ENCODE measurements around the gene CCDC71.
A peak's percentile ranks its signal among the peaks of the same experiment; 100 is the strongest.

The CCDC71 gene

GRCh38 chr3:49175530-49175929 is 9.4 kb upstream of the CCDC71 start:
- ChIA-PET CTCF (no interaction called here), POLR2A (no interaction called here)
- Histone ChIP-seq H3K36me3 (ENCODE audit: control insufficient read depth in 2 of 2, insufficient read depth in 1 of 2, low read length in 2 of 2) (peaks cover 0 to 31% of the 10 kb centered on the region in 2 experiments; a peak in 1 of 3 replicates), H3K4me1 (ENCODE audit: control insufficient read depth, insufficient read depth, low read length) (peaks cover 7% of the 10 kb centered on the region), H3K9me3 (ENCODE audit: control insufficient read depth, insufficient read depth, low read depth, low read length) (no peaks in the 10 kb centered on the region), H3K27ac (ENCODE audit: extremely low read depth, low read depth, low read length) (no peak overlapping the region), H3K4me3 (ENCODE audit: low read depth, low read length) (no peak overlapping the region)
- TF ChIP-seq GLI4 (tag by site-specific recombination; IDR thresholded peaks at IDR 0.05) = no peak
- TF ChIP-seq, protein P1, sequence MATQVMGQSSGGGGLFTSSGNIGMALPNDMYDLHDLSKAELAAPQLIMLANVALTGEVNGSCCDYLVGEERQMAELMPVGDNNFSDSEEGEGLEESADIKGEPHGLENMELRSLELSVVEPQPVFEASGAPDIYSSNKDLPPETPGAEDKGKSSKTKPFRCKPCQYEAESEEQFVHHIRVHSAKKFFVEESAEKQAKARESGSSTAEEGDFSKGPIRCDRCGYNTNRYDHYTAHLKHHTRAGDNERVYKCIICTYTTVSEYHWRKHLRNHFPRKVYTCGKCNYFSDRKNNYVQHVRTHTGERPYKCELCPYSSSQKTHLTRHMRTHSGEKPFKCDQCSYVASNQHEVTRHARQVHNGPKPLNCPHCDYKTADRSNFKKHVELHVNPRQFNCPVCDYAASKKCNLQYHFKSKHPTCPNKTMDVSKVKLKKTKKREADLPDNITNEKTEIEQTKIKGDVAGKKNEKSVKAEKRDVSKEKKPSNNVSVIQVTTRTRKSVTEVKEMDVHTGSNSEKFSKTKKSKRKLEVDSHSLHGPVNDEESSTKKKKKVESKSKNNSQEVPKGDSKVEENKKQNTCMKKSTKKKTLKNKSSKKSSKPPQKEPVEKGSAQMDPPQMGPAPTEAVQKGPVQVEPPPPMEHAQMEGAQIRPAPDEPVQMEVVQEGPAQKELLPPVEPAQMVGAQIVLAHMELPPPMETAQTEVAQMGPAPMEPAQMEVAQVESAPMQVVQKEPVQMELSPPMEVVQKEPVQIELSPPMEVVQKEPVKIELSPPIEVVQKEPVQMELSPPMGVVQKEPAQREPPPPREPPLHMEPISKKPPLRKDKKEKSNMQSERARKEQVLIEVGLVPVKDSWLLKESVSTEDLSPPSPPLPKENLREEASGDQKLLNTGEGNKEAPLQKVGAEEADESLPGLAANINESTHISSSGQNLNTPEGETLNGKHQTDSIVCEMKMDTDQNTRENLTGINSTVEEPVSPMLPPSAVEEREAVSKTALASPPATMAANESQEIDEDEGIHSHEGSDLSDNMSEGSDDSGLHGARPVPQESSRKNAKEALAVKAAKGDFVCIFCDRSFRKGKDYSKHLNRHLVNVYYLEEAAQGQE (tag by site-specific recombination; IDR thresholded peaks at IDR 0.05) = peak; percentile 56; the same call in 1 of the 2 replicates
- TF ChIP-seq, protein P2, sequence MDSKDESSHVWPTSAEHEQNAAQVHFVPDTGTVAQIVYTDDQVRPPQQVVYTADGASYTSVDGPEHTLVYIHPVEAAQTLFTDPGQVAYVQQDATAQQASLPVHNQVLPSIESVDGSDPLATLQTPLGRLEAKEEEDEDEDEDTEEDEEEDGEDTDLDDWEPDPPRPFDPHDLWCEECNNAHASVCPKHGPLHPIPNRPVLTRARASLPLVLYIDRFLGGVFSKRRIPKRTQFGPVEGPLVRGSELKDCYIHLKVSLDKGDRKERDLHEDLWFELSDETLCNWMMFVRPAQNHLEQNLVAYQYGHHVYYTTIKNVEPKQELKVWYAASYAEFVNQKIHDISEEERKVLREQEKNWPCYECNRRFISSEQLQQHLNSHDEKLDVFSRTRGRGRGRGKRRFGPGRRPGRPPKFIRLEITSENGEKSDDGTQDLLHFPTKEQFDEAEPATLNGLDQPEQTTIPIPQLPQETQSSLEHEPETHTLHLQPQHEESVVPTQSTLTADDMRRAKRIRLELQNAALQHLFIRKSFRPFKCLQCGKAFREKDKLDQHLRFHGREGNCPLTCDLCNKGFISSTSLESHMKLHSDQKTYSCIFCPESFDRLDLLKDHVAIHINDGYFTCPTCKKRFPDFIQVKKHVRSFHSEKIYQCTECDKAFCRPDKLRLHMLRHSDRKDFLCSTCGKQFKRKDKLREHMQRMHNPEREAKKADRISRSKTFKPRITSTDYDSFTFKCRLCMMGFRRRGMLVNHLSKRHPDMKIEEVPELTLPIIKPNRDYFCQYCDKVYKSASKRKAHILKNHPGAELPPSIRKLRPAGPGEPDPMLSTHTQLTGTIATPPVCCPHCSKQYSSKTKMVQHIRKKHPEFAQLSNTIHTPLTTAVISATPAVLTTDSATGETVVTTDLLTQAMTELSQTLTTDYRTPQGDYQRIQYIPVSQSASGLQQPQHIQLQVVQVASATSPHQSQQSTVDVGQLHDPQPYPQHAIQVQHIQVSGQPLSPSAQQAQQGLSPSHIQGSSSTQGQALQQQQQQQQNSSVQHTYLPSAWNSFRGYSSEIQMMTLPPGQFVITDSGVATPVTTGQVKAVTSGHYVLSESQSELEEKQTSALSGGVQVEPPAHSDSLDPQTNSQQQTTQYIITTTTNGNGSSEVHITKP (tag by site-specific recombination; IDR thresholded peaks at IDR 0.05) = no peak
- TF ChIP-seq ZNF112 (tag by site-specific recombination; IDR thresholded peaks at IDR 0.05) = no peak
- no peak for TF ChIP-seq ZNF202 (tag by site-specific recombination; IDR thresholded peaks at IDR 0.05; ENCODE audit: borderline replicate concordance)
- no peak for TF ChIP-seq ZNF555 (tag by site-specific recombination; conservative IDR thresholded peaks at IDR 0.05)

DNA sequence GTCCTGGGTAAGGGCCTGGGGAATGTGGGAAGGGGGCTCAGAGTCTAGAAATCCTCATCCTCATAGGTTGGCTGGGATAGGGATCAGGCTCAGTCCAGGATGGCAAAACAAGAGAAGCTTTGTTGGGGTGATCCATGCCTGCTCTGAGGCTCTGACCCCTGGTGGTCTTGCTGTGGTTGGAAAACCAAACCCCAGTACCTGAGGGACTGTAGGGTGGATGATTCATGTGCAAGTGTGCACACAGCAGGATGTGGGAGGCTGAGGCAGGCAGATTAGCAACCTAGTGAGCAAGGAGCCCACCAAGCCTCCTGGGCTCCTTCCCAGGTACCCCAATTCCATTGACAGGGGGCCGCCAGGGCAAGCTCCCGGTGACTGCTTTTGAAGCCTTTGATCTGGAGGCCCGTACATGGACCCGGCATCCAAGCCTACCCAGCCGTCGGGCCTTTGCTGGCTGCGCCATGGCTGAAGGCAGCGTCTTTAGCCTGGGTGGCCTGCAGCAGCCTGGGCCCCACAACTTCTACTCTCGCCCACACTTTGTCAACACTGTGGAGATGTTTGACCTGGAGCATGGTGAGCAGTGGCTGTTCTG is 8.4 kb upstream of the CCDC71 start:
- Histone ChIP-seq H3K9me3 (ENCODE audit: control insufficient read depth, insufficient read depth, low read depth, low read length) (no peaks in the 10 kb centered on the region), H3K36me3 (ENCODE audit: control insufficient read depth in 2 of 2, insufficient read depth in 1 of 2, low read length in 2 of 2) (peaks cover 0 to 31% of the 10 kb centered on the region in 2 experiments; a peak in 1 of 3 replicates), H3K4me1 (ENCODE audit: control insufficient read depth, insufficient read depth, low read length) (peaks cover 7% of the 10 kb centered on the region), H3K4me3 (ENCODE audit: low read depth, low read length) (no peak overlapping the region), H3K27ac (ENCODE audit: extremely low read depth, low read depth, low read length) (no peak overlapping the region)
- ChIA-PET CTCF (interaction anchor here (0.6 kb wide), 1 partner anchor 79 kb away, joined by 4 read pairs; no protein-coding TSS in a partner anchor), POLR2A (no interaction called here)
- TF ChIP-seq ZNF140 (tag by site-specific recombination; IDR thresholded peaks at IDR 0.05) (no peak), ZNF24 (tag by site-specific recombination; IDR thresholded peaks at IDR 0.05) (no peak), ZNF830 (tag by site-specific recombination; IDR thresholded peaks at IDR 0.05; ENCODE audit: low read depth) (no peak), ZNF155 (tag by site-specific recombination; IDR thresholded peaks at IDR 0.05) (no peak), FEZF1 (tag by site-specific recombination; IDR thresholded peaks at IDR 0.05) (no peak), ZSCAN5A (tag by site-specific recombination; IDR thresholded peaks at IDR 0.05) (no peak), YY2 (tag by site-specific recombination; IDR thresholded peaks at IDR 0.05) (no peak), OSR2 (tag by site-specific recombination; IDR thresholded peaks at IDR 0.05) (no peak), ZFP37 (tag by site-specific recombination; IDR thresholded peaks at IDR 0.05) (no peak), ZNF548 (tag by site-specific recombination; IDR thresholded peaks at IDR 0.05) (no peak), ZNF692 (tag by site-specific recombination; IDR thresholded peaks at IDR 0.05) (no peak), WT1 (tag by site-specific recombination; IDR thresholded peaks at IDR 0.05) (no peak), ZNF473 (tag by site-specific recombination; IDR thresholded peaks at IDR 0.05) (no peak)

Data from HEK293 (cell line).